Stimulated activated CD4-positive, alpha-beta T cell treated with anti-CD3 and anti-CD28 coated beads, TNF-alpha, amount 100 ng/mL, for 1 hour (primary cell): ENCODE results near the gene PTCH1.
A peak's percentile ranks its signal among the peaks of the same experiment; 100 is the strongest.

Source experiments
- DNase-seq, 3 donors: peaks; one replicate each; pipeline ENCODE4 v3.0.0-alpha.2; 2020; ENCODE audit warnings: low read depth in 3 of 3, low spot score in 1 of 3

PTCH1 gene

GRCh38 chr9:95516734-95517558 lies at the start of gene PTCH1:
Gene PTCH1 (minus strand): TSS chr9:95516971.
- peak in 1 of 3 donors; percentile 32 for DNase-seq

DNA sequence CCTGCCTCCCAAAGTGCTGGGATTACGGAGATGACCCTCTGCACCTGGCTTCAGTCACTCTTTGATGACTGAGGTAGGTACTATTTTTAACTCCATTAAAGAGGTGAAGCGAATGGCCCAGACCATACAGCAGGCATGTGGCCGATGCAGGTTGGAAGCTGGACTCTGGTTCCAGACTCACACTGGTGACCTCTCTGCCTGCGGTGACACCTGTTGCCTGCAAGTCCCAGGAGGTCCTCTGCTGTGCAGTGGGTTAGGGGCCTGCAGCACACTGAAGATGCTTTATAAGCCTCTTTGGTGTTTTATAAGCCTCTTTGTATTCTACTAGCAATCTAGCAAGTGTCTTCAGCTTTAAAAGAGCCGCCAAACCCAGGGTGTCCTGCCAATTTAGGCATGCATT lies 49.2 kb upstream of the PTCH1 start:
- DNase-seq, result no peak

DNA sequence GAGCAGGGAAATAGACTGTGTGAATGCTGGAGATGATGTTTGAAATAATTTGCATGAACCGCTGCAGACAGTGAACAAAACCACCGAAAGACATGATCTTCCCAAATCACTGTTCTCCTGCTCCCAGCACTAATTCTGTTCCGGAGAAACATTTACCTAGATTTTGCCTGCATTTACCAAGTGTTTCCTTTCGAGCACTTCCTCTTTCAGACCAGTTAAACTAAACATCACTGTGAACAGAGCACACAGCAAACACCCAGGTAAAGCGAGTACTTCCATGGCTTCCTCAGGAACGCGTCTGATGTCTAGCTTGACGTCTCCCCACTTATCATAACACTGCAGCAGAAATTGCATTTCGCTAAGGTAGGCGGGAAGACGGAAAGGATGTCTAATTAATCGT lies 45.1 kb upstream of the PTCH1 start:
- DNase-seq, result no peak

DNA sequence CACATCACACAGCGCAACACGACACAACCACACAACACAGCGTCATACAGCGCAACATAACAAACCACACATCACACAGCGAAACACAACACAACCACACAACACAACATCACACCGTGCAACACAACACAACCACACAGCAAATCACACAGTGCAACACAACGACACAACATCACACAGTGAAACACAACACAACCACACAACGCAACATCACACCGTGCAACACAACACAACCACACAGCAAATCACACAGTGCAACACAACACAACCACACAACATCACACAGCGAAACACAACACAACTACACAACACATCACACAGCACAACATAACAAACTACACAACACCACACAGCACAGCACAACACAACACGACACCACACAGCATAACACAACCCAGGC lies 40.4 kb upstream of the PTCH1 start:
- no peak for DNase-seq

DNA sequence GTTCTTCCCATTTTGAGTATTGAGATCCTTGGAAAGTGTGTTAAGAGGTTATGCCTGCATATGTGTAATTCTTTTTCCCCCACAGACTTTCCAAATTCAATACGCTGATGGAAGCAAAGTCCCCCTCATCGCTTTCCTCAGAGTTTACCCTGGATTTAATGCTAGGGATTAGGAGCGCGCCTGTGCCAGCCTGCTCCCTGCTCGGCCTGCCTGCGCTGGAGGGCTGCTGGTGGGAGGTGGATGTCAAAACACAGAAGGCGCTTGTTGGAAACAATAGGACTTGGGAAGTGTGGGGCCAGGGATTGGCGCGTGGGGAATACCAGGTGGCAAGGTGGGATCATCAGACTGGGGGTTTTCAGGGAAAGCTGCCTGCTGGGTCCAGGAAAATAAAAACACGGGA lies 39.8 kb upstream of the PTCH1 start:
- no peak for DNase-seq

DNA sequence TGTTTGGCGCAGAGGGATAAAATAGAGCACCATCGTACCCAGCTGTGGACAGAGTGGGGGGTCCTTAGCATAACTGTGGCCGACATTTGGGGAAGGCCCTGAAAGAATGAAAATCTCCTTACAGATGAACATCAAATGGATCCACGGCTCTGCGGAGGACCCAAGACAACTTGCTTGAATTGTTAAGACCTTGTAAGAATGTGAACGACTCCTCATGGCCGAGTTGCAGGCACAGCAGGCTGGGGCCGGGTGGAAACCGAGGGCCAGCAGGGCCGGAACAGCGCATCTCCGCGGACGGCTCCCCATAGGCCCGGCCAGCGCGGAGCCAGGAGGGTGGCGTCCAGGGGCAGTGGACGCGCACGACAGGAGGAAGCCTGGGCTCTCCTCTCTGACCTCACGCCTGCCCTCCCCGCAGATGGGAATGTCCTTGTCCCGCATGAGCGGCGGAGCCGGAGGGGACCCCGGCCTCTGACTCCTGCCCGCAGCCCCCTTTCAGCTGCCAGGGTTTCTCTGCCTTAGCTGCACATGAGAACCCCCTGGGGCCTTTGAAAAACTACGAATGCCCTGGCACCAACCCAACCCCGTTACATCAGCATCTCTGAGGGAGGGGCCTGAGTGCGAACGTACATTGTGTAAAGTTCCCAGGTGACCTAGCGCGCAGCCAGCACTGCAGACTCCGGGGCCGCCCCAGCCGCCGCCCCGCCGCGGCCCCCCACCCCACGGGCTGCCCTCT lies 36.2 kb upstream of the PTCH1 start:
- no peak for DNase-seq

- no peak for DNase-seq
These were observed 35.5 kb upstream of the PTCH1 start for GRCh38 chr9:95552255-95552654.

DNA sequence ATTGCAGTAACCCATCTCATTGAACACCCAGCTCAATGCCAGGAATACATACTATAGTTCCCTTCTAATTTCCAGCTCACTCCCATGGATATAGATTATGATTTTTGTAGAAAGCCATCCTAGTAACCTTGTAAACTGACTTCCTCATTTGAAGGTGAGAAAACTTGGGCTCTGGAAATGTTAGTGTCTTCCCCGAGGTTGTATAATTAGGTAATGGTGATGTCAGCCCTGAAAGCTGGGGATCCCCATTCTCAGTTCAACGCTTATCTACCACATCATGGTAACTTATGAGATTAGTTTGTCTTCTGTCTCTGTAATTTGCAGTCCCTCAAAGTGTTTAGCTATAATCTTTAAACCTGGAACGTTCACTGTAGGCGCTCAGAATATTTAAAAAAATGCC lies 34.6 kb upstream of the PTCH1 start:
- no peak for DNase-seq

- DNase-seq, result no peak
These were observed 29.2 kb upstream of the PTCH1 start for GRCh38 chr9:95545831-95546567.

DNA sequence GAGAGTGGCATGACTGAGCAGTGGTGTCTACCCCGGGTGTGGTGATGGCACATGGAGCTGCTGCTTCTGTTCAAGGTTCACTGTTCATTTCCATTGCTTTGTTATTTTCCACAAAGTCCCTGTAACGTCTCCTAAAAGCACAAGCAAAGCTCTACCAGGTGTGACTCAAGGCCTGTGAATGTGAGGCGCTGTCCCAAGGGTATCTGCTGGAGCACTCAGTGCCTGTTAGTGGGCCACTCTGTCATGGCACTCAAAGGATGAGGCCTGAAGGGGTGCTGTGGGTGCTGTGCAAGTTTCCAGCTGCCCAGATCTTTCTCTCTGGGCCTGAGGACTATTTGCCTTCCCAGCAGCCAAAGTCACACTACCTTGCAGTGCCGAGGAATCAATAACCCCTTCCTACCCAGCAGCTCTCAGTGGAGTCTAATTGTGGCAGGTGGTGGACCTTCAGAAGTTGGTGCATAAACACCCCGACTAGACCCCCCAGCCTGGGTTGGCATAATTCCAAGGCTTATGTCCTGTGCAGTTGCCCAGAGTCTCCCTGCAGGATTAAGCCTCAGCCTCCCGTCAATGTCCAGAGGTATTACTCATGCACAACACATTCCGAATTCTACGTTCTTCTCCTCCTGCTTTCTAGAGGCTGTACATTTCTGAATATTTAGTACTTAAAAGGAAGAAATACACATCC lies 17.4 kb upstream of the PTCH1 start:
- no peak for DNase-seq

GRCh38 chr9:95529910-95530309 lies 13.1 kb upstream of the PTCH1 start:
- no peak for DNase-seq

DNA sequence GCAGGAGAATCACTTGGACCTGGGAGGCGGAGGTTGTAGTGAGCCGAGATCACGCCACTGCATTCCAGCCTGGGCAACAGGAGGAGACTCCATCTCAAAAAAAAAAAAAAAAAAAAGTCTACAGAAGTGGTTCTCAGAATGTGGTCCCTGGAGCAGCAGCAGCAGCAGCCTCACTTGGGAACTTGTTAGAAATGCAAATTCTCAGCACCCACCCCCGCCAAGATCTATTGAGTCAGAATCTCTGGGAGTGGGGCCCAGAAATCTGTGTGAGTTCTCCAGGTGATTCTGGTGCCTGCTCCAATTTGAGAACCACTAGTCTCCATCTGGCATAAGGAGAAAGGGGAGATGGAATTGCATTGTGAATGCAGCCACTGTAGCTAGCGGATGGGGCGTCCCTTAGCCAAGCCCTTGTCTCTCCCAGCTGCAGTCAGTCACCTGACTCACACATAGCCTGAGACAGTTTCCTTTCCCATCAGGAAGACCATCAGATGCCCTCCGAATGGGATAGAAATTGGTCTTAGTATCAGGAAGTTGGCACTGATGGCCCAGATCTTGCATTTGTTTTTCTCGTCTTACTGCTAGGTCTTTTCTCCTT lies 12.2 kb upstream of the PTCH1 start:
- no peak for DNase-seq

DNA sequence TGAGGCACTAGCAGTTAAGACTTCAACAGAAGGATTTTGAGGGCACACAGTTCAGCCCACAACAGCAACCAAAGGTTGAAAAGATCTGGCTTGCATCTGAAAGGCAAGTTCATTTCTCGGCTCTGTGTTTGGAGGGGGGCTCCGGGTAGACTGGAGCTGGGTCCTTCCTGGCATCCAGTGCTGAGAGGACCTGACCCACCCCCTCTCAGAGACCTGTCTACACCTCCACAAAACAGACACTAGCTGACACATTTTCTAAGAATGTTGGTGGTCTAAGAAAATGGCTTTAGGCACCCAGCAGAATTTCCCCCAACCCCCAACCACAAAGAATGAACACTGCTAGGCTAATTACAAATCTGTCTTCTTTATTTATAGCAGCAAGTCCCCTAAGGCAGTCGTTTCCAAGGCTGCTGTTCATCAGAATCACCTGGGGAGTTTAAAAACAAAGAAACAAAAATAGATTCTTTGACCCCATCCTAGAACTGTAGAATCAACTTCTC lies 6.2 kb upstream of the PTCH1 start:
- no peak for DNase-seq

DNA sequence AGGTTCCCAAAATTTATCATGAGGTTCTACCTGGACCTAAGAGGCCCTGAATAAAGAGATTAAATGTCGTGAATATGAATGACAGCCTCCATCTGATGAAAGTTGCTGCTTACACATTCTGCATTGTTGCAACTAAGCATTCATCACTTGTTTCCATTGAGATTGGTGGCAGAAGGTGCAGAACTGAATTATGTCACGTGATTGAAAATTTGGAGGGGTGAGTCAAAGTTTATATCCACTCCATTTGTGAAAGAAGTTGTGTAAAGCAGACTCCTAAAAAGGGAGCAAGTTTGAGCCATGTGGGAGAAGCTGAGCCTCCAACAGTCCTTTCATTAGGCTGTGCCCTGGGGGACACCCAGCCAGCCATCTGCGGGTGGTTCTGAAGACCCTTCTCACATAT lies 4.9 kb upstream of the PTCH1 start:
- no peak for DNase-seq

GRCh38 chr9:95517559-95518425 lies 1.0 kb upstream of the PTCH1 start:
- DNase-seq, result no peak

- DNase-seq, result no peak
These were observed 494 bp downstream of the PTCH1 start for GRCh38 chr9:95516221-95516733.

- peak in 1 of 3 donors; percentile 19 for DNase-seq
These were observed 1.3 kb downstream of the PTCH1 start for GRCh38 chr9:95515272-95516113.

DNA sequence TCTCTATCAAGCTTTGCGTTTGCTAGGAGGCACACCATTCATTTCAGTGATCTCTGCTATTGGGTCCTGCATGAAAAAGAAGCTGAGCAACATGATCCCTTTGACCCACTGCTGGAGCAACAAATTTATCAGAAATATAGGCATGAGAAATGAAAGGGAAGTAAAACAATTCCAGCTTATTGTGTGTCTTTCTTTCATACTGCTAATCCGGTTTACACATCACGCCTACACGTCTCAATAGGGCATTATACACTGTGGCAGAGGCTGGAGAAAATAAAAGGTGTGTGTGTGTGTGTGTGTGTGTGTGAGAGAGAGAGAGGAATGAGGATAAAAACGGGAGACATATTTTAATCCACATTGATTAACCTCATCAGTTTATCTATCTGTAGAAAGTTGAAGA lies 2.4 kb downstream of the PTCH1 start:
- no peak for DNase-seq

DNA sequence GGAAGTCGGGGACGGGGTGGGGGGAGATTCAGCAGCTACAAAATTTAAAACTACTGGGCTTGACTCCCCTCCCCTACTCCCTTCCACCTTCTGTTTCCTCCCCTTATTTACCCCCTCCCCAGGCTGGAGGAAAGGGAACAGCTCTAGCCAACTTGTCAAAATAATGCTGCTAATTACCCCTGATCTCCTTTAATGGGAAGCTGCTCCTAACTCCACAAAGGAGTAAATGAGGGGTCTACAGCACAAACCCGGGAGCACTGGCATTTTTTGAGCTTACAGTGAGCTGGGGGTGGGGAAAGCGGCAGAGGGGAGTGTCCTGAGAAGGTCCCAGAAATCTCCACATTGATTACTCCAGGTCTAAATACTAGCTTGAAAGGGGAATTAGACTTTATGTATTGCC lies 3.1 kb downstream of the PTCH1 start:
- no peak for DNase-seq
